Measurements from ENCODE around the gene CARD14. TPM values are rescaled to one million over a fixed set of nuclear protein-coding genes. Genes with fewer than 3 reads are reported as not detected.
"Not testable (repeated sequence)": the region's sequence is repeated elsewhere in the genome, so short reads cannot be mapped to it uniquely, and the experiment has no call there.

The CARD14 gene
- total and polyA plus RNA-seq, 5 experiments from 2014 or later, result not detected

DNA sequence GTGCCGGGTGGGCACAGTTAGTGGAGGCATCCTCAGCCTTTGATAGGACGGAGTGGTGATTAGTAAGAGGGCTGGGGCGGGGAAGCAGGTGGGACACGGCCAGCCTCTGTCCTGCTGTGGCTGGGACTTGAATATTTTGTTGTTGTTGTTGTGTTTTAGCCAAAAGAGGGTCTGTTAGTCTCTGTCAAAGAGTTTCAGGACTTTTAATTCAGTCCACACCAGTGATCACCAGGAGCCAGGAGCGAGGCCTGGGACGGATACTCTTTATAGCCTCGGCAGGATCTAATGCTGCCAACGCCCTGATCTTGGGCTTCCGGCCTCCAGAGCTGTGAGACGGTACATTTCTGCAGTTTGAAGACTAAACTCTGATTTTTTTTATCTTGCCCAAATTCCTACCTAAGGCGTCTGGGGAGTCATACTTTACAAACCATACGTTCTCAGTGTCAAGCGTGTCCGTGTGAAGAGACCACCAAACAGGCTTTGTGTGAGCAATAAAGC lies 87.9 kb downstream of the CARD14 start:
- peaks cover 3 to 54% (median 32%) of the 10 kb centered on the region in 4 donors for H3K4me1 Mint-ChIP-seq
- DNase-seq (peak in 1 of 10 donors; percentile 52), ATAC-seq (no peak)
- POLR2A ChIA-PET, result interaction anchor here (0.6 to 1.8 kb wide), 2 partner anchors 30 to 61 kb away, joined by 4 to 6 read pairs; no protein-coding TSS in a partner anchor
- H3K27me3 Mint-ChIP-seq, result peaks cover 0 to 2% (median 0%) of the 10 kb centered on the region in 5 donors
- no peaks in the 10 kb centered on the region for H3K9me3 Mint-ChIP-seq
- H3K27ac Mint-ChIP-seq, result peak overlapping the region; percentile 28 to 97 (median 95)
- no peaks in the 10 kb centered on the region for H3K36me3 Mint-ChIP-seq
- peak overlapping the region in 4 of 10 donors; percentile 5 to 92 (median 78) for H3K4me3 Mint-ChIP-seq

DNA sequence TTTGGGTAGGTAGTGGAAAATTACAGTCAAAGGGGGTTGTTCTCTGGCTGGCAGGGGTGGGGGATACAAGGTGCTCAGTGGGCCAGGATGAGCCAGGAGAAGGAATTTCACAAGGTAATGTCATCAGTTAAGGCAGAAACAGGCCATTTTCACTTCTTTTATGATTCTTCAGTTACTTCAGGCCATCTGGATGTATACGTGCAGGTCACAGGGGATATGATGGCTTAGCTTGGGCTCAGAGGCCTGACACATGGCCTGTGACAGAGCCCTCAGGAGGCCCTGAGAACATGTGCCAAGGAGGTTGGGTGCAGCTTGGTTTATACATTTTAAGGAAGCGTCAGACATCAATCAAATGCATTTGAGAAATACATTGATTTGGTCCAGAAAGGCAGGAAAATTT lies 88.5 kb downstream of the CARD14 start:
- H3K9me3 Mint-ChIP-seq, H3K27me3 Mint-ChIP-seq, H3K36me3 Mint-ChIP-seq, ATAC-seq: not testable (repeated sequence)
- peak in 1 of 10 donors; percentile 42 for DNase-seq
- Mint-ChIP-seq H3K4me1 (peaks cover 3 to 49% (median 34%) of the 10 kb centered on the region in 4 donors), H3K27ac (peak overlapping the region; percentile 2 to 97 (median 96)), H3K4me3 (peak overlapping the region in 8 of 10 donors; percentile 28 to 93 (median 83))
- POLR2A ChIA-PET, result interaction anchor here (0.6 to 1.8 kb wide), 2 partner anchors 29 to 62 kb away, joined by 4 to 6 read pairs; no protein-coding TSS in a partner anchor

Other genes with a start within 250 kb of the CARD14 start
- 1 to 10 TPM; 2.6 to 3.1 TPM for gene TBC1D16, start 134.2 kb upstream of the CARD14 start, total RNA-seq
- gene TBC1D16, start 134.2 kb upstream of the CARD14 start, polyA plus RNA-seq, result under 1 TPM; 0.48 to 0.89 (median 0.50) TPM
- 1 to 10 TPM; 4.2 to 4.8 TPM for gene CCDC40, start 133.4 kb upstream of the CARD14 start, total RNA-seq
- under 1 TPM in 1 of 3 donors, not detected in 2; 0.37 TPM for gene CCDC40, start 133.4 kb upstream of the CARD14 start, polyA plus RNA-seq
- 10 to 100 TPM; 44.1 to 51.3 TPM for gene GAA, start 68.4 kb upstream of the CARD14 start, total RNA-seq
- gene GAA, start 68.4 kb upstream of the CARD14 start, polyA plus RNA-seq, result 10 to 100 TPM in 2 of 3 donors, 1 to 10 TPM in 1; 7.9 to 13.0 (median 10.8) TPM
- 10 to 100 TPM; 53.0 to 61.4 TPM for gene EIF4A3, start 22.9 kb upstream of the CARD14 start, total RNA-seq
- 10 to 100 TPM; 56.0 to 88.6 (median 58.2) TPM for gene EIF4A3, start 22.9 kb upstream of the CARD14 start, polyA plus RNA-seq
- gene SGSH, start 50.3 kb downstream of the CARD14 start, total RNA-seq, result 100 to 1,000 TPM; 138 to 143 TPM
- 10 to 100 TPM; 20.1 to 36.5 (median 25.6) TPM for gene SGSH, start 50.3 kb downstream of the CARD14 start, polyA plus RNA-seq
- gene SLC26A11, start 50.4 kb downstream of the CARD14 start, total RNA-seq, result 10 to 100 TPM; 93.1 to 96.2 TPM
- gene SLC26A11, start 50.4 kb downstream of the CARD14 start, polyA plus RNA-seq, result 1 to 10 TPM; 4.8 to 8.4 (median 5.7) TPM
- gene RNF213, start 90.8 kb downstream of the CARD14 start, total RNA-seq, result 100 to 1,000 TPM; 323 to 328 TPM
- 10 to 100 TPM; 27.1 to 52.2 (median 39.1) TPM for gene RNF213, start 90.8 kb downstream of the CARD14 start, polyA plus RNA-seq
- 10 to 100 TPM; 20.6 TPM for gene ENDOV, start 245.1 kb downstream of the CARD14 start, total RNA-seq
- gene ENDOV, start 245.1 kb downstream of the CARD14 start, polyA plus RNA-seq, result 10 to 100 TPM in 1 of 3 donors, 1 to 10 TPM in 2; 7.5 to 10.3 (median 9.5) TPM

Data from naive thymus-derived CD8-positive, alpha-beta T cell (primary cell).